ENCODE results near the gene PXMP4.

The PXMP4 gene

DNA sequence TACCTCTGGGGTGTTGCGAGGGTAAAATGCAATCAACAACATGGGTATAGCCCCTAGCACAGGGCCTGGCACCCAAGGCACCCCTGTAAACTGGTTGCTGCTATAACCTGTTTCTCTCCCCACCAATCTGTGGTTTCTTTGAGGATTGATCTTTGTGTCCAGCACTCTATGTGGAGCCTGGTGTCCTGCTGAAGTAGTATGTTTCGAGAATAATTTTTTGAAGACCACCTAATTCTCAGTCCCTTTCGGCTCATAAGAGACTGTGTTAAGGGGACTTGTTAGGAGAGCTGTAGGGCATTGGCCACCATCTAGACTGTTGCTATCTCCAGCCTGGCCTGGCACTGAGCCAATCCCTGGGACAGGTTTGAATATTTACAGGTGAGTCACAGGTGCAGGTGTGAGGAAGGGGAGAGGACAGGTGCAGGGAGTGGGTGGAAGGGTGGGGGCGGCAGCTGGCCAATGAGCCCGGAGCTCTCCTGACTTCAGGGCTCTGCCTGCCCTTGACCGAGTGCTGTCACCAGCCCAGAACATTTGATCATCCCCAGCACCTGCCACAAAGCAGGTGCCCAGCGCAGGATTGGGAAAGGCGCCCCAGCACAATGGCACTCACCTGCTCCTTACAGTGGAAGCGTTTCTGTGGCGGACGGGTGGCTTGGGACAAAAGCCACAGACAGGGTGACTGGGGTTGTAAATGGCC is 66.1 kb downstream of the PXMP4 start:
- TF ChIP-seq RAD21 (IDR thresholded peaks at IDR 0.05; ENCODE audit: low read depth) = no peak
- no peak for TF ChIP-seq YY1 (IDR thresholded peaks at IDR 0.05; ENCODE audit: low read depth)
- no peak for TF ChIP-seq CREB1 (IDR thresholded peaks at IDR 0.05; ENCODE audit: low read depth)
- TF ChIP-seq TAF1 (IDR thresholded peaks at IDR 0.05; ENCODE audit: low read depth) = no peak
- TF ChIP-seq ZBTB7A (IDR thresholded peaks at IDR 0.05; ENCODE audit: low read depth) = no peak
- TF ChIP-seq TCF12 (IDR thresholded peaks at IDR 0.05; ENCODE audit: low read depth) = peak; percentile 86
- TF ChIP-seq USF1 (IDR thresholded peaks at IDR 0.05) = no peak
- TF ChIP-seq NFIC (IDR thresholded peaks at IDR 0.05) = peak; percentile 86
- TF ChIP-seq MAX (IDR thresholded peaks at IDR 0.05) = peak; percentile 35; the same call in 1 of the 2 replicates
- no peak for TF ChIP-seq CEBPB (IDR thresholded peaks at IDR 0.05)
- peak; percentile 73 for TF ChIP-seq EGR1 (IDR thresholded peaks at IDR 0.05)
- no peak; the same call in 1 of the 2 replicates for TF ChIP-seq EP300 (IDR thresholded peaks at IDR 0.05; ENCODE audit: borderline replicate concordance)
- TF ChIP-seq FOXM1 (IDR thresholded peaks at IDR 0.05; ENCODE audit: borderline replicate concordance, low read depth) = no peak
- no peak for TF ChIP-seq TEAD4 (IDR thresholded peaks at IDR 0.05)
- TF ChIP-seq REST (IDR thresholded peaks at IDR 0.05; ENCODE audit: low read depth) = no peak

GRCh38 chr20:33653218-33653899 is 66.8 kb downstream of the PXMP4 start:
- TF ChIP-seq CREB1 (IDR thresholded peaks at IDR 0.05; ENCODE audit: low read depth) = no peak
- TF ChIP-seq FOXM1 (IDR thresholded peaks at IDR 0.05; ENCODE audit: borderline replicate concordance, low read depth) = no peak
- no peak for TF ChIP-seq NFIC (IDR thresholded peaks at IDR 0.05)
- TF ChIP-seq USF1 (IDR thresholded peaks at IDR 0.05) = no peak
- TF ChIP-seq CEBPB (IDR thresholded peaks at IDR 0.05) = no peak
- no peak for TF ChIP-seq ZBTB7A (IDR thresholded peaks at IDR 0.05; ENCODE audit: low read depth)
- TF ChIP-seq REST (IDR thresholded peaks at IDR 0.05; ENCODE audit: low read depth) = no peak
- TF ChIP-seq TEAD4 (IDR thresholded peaks at IDR 0.05) = no peak
- TF ChIP-seq YY1 (IDR thresholded peaks at IDR 0.05; ENCODE audit: low read depth) = 0 out of 2 replicates have a peak, but pooled peaks have one; percentile 10
- peak; percentile 68 for TF ChIP-seq RAD21 (IDR thresholded peaks at IDR 0.05; ENCODE audit: low read depth)
- no peak for TF ChIP-seq TAF1 (IDR thresholded peaks at IDR 0.05; ENCODE audit: low read depth)
